ENCODE measurements around the gene PLEKHA1.

Gene PLEKHA1

DNA sequence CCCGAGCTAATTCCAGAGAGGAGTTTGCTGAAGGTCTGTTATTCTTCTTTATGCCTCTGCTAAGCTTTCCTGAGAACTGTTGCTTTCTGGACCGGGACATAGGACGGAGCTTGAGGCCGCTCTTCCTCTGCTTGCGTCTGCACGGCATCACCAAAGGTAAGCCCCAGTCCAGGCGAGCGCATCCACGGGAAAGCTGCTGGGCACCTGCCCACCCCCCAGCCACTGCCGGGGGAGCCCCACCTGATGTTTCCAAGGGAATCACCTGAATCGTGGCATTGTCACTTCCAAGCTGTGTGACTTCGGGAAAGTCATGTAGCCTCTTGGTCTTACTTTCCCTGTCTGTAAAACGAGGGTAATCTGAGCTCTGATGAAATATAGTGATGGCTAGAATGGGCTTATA, 45.1 kb upstream of the PLEKHA1 start:
- TF ChIP-seq, protein P1, sequence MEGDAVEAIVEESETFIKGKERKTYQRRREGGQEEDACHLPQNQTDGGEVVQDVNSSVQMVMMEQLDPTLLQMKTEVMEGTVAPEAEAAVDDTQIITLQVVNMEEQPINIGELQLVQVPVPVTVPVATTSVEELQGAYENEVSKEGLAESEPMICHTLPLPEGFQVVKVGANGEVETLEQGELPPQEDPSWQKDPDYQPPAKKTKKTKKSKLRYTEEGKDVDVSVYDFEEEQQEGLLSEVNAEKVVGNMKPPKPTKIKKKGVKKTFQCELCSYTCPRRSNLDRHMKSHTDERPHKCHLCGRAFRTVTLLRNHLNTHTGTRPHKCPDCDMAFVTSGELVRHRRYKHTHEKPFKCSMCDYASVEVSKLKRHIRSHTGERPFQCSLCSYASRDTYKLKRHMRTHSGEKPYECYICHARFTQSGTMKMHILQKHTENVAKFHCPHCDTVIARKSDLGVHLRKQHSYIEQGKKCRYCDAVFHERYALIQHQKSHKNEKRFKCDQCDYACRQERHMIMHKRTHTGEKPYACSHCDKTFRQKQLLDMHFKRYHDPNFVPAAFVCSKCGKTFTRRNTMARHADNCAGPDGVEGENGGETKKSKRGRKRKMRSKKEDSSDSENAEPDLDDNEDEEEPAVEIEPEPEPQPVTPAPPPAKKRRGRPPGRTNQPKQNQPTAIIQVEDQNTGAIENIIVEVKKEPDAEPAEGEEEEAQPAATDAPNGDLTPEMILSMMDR (conservative IDR thresholded peaks at IDR 0.05; ENCODE audit: low read depth), result no peak
- POLR2A ChIA-PET (ENCODE audit: low non-redundant PET), result no interaction called here
- H3K27ac ChIP-seq, result no peak overlapping the region
- DNase-seq (ENCODE audit: low spot score), result no peak
- CTCF ChIA-PET, result interaction anchor here (0.6 to 2.4 kb wide), 3 partner anchors 13 to 404 kb away, joined by 3 to 8 read pairs (median 3); no protein-coding TSS in a partner anchor

DNA sequence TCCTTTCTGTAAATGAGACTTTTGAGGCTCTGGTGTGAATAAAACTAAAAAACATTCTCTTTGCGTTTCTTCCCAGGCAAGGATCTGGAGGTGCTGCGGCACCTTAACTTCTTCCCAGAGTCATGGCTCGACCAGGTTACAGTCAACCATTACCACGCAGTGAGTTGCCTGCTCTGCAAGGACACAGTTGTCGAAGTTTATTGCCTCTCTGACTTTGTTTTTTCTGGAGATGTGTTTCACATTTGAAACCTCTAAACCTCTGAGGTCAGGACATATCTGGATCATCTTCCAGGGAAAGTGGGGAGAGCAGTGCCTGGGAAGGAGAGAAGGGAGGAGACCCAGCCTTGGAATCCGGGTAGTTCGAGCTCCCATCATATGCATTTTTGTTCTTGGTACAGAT, 43.4 kb upstream of the PLEKHA1 start:
- ChIA-PET CTCF (interaction anchor here (0.7 kb wide), 1 partner anchor 44 kb away, joined by 3 read pairs; the partner anchor contains the start of gene PLEKHA1), POLR2A (ENCODE audit: low non-redundant PET) (no interaction called here)
- DNase-seq (ENCODE audit: low spot score), result no peak
- TF ChIP-seq, protein P1 (conservative IDR thresholded peaks at IDR 0.05; ENCODE audit: low read depth), result no peak
- H3K27ac ChIP-seq, result no peak overlapping the region

DNA sequence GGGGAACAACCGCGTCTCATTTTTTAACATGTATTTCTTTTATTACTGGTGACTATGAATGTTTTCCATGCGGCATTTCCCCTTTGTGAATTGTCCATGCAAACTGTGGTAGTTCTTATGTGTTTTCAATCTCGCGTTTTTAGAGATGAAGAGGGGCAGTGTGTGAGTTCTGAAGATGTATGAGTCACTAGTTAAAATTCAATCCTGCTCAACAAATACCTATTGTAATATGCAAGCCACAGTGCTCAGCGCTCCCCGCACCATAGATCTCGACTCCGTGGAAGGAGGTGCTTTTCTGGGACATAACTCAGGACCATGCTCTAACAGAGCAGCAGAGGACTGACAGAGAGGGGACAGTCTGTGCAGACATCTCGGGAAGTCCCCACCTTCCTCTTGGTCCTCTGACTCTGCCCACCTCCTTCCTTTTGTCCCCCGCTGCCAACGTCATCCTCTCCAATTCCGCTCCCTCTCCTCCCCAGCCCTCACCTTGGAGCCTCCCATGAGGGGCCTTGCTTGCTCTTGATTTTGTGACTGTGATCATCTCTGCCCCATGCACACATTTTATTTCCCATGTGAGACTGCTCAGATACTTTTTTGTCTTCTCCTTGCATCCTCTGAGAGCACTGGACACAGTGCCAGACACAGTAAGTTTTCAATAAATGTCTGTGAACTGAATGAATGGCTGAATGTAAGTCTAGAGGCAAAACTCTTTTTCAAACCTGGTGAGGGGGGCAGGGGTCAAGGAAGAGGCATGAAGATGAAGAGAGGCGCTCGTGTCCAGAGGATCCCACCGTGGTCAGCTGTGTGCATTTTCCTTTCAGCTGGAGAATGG, 42.7 kb upstream of the PLEKHA1 start:
- H3K27ac ChIP-seq, result no peak overlapping the region
- POLR2A ChIA-PET (ENCODE audit: low non-redundant PET), result no interaction called here
- CTCF ChIA-PET, result no interaction called here
- DNase-seq (ENCODE audit: low spot score), result no peak
- TF ChIP-seq, protein P1 (conservative IDR thresholded peaks at IDR 0.05; ENCODE audit: low read depth), result no peak

GRCh38 chr10:122333037-122333436, 41.5 kb upstream of the PLEKHA1 start:
- no peak for DNase-seq (ENCODE audit: low spot score)
- H3K27ac ChIP-seq, result no peak overlapping the region
- ChIA-PET CTCF (no interaction called here), POLR2A (ENCODE audit: low non-redundant PET) (no interaction called here)
- TF ChIP-seq, protein P1 (conservative IDR thresholded peaks at IDR 0.05; ENCODE audit: low read depth), result no peak

- H3K27ac ChIP-seq, result no peak overlapping the region
- CTCF ChIA-PET, result interaction anchor here (0.5 kb wide), 1 partner anchor 50 kb away, joined by 3 read pairs; no protein-coding TSS in a partner anchor
- no peak for DNase-seq (ENCODE audit: low spot score)
- TF ChIP-seq, protein P1 (conservative IDR thresholded peaks at IDR 0.05; ENCODE audit: low read depth), result no peak
- POLR2A ChIA-PET (ENCODE audit: low non-redundant PET), result no interaction called here
These were observed 38.2 kb upstream of the PLEKHA1 start for GRCh38 chr10:122336332-122336731.

DNA sequence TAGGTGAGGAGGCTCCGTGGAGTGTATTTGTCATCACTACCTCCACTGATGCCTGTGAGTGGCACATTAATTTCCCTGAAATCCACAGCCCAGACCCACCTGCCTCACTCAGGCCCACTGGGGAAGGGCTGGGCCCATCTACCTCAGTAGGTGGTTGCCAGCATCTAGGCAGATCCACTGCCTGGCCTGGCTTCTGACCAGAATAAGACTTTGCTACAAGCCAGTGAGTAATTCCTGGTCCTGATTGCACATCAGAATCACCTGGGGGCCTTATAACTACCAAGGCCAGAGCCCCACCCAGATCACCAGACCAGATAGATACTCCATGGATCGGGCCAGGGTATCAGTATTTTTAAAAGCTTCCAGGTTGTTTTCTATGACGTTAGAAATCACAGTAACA, 37.5 kb upstream of the PLEKHA1 start:
- DNase-seq (ENCODE audit: low spot score), result no peak
- ChIA-PET CTCF (interaction anchor here (0.7 kb wide), 1 partner anchor 82 kb away, joined by 6 read pairs; no protein-coding TSS in a partner anchor), POLR2A (ENCODE audit: low non-redundant PET) (no interaction called here)
- TF ChIP-seq, protein P1 (conservative IDR thresholded peaks at IDR 0.05; ENCODE audit: low read depth), result no peak
- no peak overlapping the region; the same call in 1 of the 2 replicates for H3K27ac ChIP-seq
